Smooth muscle cell (in vitro differentiated cells): ENCODE results near the gene SLAMF6. TPM values are rescaled to one million over a fixed set of nuclear protein-coding genes. Genes with fewer than 3 reads are reported as not detected.

Source experiments
- DNase-seq: peaks from one replicate; lab custom pipeline; 2025; ENCODE audit not compliant: unreplicated experiment; lab: John Stamatoyannopoulos, UW
- H2AFZ ChIP-seq: fragments of 200-600 bp; sonication (generic); 2 replicates; pipeline ENCODE4 v1.6.0; 2016; ENCODE audit warnings: antibody characterized with exemption, low read depth, mild to moderate bottlenecking
- H3F3A ChIP-seq: fragments of 200-600 bp; sonication (generic); 2 replicates; pipeline ENCODE4 v1.6.0; 2017; ENCODE audit warnings: antibody characterized with exemption, low read depth
- H3K27ac ChIP-seq: fragments of 200-600 bp; sonication (generic); 2 replicates; pipeline ENCODE4 v1.5.1; 2016; ENCODE audit warnings: low read depth, mild to moderate bottlenecking
- H3K27me3 ChIP-seq: fragments of 200-600 bp; sonication (generic); 2 replicates; pipeline ENCODE4 v1.6.1; 2016; ENCODE audit warnings: low read depth, mild to moderate bottlenecking
- H3K36me3 ChIP-seq: fragments of 200-600 bp; sonication (generic); 2 replicates; pipeline ENCODE4 v1.5.1; 2016; ENCODE audit warnings: low read depth
- H3K4me1 ChIP-seq: fragments of 200-600 bp; sonication (generic); 2 replicates; pipeline ENCODE4 v1.5.1; 2016; ENCODE audit warnings: low read depth
- H3K4me2 ChIP-seq: fragments of 200-600 bp; sonication (generic); 2 replicates; pipeline ENCODE4 v1.6.0; 2016; ENCODE audit warnings: mild to moderate bottlenecking
- H3K4me3 ChIP-seq: fragments of 200-600 bp; sonication (generic); 2 replicates; pipeline ENCODE4 v1.5.1; 2016; ENCODE audit warnings: mild to moderate bottlenecking
- H3K79me2 ChIP-seq: fragments of 200-600 bp; sonication (generic); 2 replicates; pipeline ENCODE4 v1.6.0; 2016; ENCODE audit warnings: low read depth, mild to moderate bottlenecking
- H3K9ac ChIP-seq: fragments of 200-600 bp; sonication (generic); 2 replicates; pipeline ENCODE4 v1.6.0; 2016; ENCODE audit warnings: low read depth
- H3K9me3 ChIP-seq: fragments of 200-600 bp; sonication (generic); replicated peaks from 2 replicates; pipeline ENCODE4 v1.5.1; 2016; ENCODE audit warnings: low read depth
- H4K20me1 ChIP-seq: fragments of 200-600 bp; sonication (generic); 2 replicates; pipeline ENCODE4 v1.6.0; 2016; ENCODE audit warnings: low read depth
- CTCF ChIP-seq: fragments of 200-600 bp; sonication (generic); IDR thresholded peaks from 2 replicates; pipeline ENCODE4 v1.5.1; 2017; ENCODE audit warnings: borderline replicate concordance, mild to moderate bottlenecking, antibody characterized with exemption; ENCODE audit not compliant: insufficient read depth, poor library complexity, severe bottlenecking
- WGBS: methylation state at CpG from one replicate; pipeline ENCODE4 v1.1.7; 2016; ENCODE audit warnings: low lambda C conversion rate; 5-methylcytosine and 5-hydroxymethylcytosine counted together
- polyA plus RNA-seq: library from polyadenylated mRNA; unstranded; fragments of >200 nt; fragmentation: Nextera tagmentation; extraction: Ambion mirVana; gene quantifications from 2 replicates; pipeline ENCODE4 v1.2.1, GENCODE V29; 2016
- total RNA-seq: library from RNA; depleted of rRNA; stranded (reverse); fragments of >200 nt; gene quantifications from 2 replicates; pipeline ENCODE4 v1.2.3, GENCODE V29; 2014

Gene SLAMF6
- total and polyA plus RNA-seq, 2 experiments from 2014 or later: not detected

- Histone ChIP-seq H2AFZ (no peak overlapping the region), H3K9me3 (no peaks in the 10 kb centered on the region), H3F3A (no peaks in the 10 kb centered on the region), H4K20me1 (no peaks in the 10 kb centered on the region), H3K4me2 (no peak overlapping the region), H3K36me3 (no peaks in the 10 kb centered on the region), H3K4me1 (no peaks in the 10 kb centered on the region), H3K4me3 (no peak overlapping the region), H3K79me2 (no peaks in the 10 kb centered on the region), H3K9ac (no peak overlapping the region), H3K27ac (no peak overlapping the region), H3K27me3 (no peaks in the 10 kb centered on the region)
- TF ChIP-seq CTCF: no peak
- WGBS: 72% methylated on average over 4 of the region's 4 CpGs
- DNase-seq: no peak
Observed at GRCh38 chr1:160437432-160438316, 85.4 kb downstream of the SLAMF6 start.

DNA sequence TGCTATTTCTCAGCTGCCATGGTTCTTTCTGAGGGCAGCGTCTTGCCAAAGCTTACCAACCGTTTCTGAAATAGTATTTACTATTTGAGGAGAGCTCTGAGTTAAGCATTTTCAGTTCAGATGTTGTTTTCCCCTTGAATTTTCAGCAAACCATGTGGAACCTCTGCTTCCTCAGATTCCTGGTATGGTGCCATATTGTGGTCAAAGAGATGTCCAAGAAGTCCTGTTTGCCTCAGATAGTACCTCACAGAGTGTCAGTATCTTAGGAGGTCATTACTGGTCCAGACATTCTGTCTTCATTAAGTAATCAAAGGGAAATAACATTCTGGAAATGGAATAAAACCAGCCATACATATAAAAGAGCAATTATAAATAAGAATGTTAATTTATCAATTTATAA lies 86.1 kb downstream of the SLAMF6 start:
- H3K79me2 ChIP-seq: no peaks in the 10 kb centered on the region
- H3K4me2 ChIP-seq: no peak overlapping the region
- no peak overlapping the region for H3K9ac ChIP-seq
- no peak overlapping the region for H3K4me3 ChIP-seq
- no peaks in the 10 kb centered on the region for H3K36me3 ChIP-seq
- TF ChIP-seq CTCF: no peak
- no peaks in the 10 kb centered on the region for H3F3A ChIP-seq
- 87% methylated on average over 2 of the region's 2 CpGs for WGBS
- H3K4me1 ChIP-seq: no peaks in the 10 kb centered on the region
- DNase-seq: no peak
- H3K9me3 ChIP-seq: no peaks in the 10 kb centered on the region
- H3K27ac ChIP-seq: no peak overlapping the region
- no peaks in the 10 kb centered on the region for H3K27me3 ChIP-seq
- no peak overlapping the region for H2AFZ ChIP-seq
- no peaks in the 10 kb centered on the region for H4K20me1 ChIP-seq

Other genes with a start within 250 kb of the SLAMF6 start
- 40.2 and 47.1 TPM in 2 replicates for gene PEX19, start 238.1 kb downstream of the SLAMF6 start, total RNA-seq
- 29.2 and 34.5 TPM in 2 replicates for gene PEX19, start 238.1 kb downstream of the SLAMF6 start, polyA plus RNA-seq
- gene COPA, start 180.0 kb downstream of the SLAMF6 start, total RNA-seq: 171 and 197 TPM in 2 replicates
- gene COPA, start 180.0 kb downstream of the SLAMF6 start, polyA plus RNA-seq: 182 and 196 TPM in 2 replicates
- 67.4 and 73.4 TPM in 2 replicates for gene NCSTN, start 179.9 kb downstream of the SLAMF6 start, total RNA-seq
- 67.6 and 81.4 TPM in 2 replicates for gene NCSTN, start 179.9 kb downstream of the SLAMF6 start, polyA plus RNA-seq
- gene NHLH1, start 156.2 kb downstream of the SLAMF6 start, total RNA-seq: 0.99 TPM in 1 of 2 replicates, not detected in the other
- gene NHLH1, start 156.2 kb downstream of the SLAMF6 start, polyA plus RNA-seq: 0.27 and 0.46 TPM in 2 replicates
- gene VANGL2, start 122.7 kb downstream of the SLAMF6 start, total RNA-seq: 12.2 and 12.6 TPM in 2 replicates
- gene VANGL2, start 122.7 kb downstream of the SLAMF6 start, polyA plus RNA-seq: 7.1 and 8.3 TPM in 2 replicates
- gene CD84, start 56.2 kb upstream of the SLAMF6 start, total RNA-seq: not detected in 2 replicates
- gene CD84, start 56.2 kb upstream of the SLAMF6 start, polyA plus RNA-seq: not detected in 2 replicates
- gene SLAMF1, start 123.8 kb upstream of the SLAMF6 start, total RNA-seq: not detected in 2 replicates
- not detected in 2 replicates for gene SLAMF1, start 123.8 kb upstream of the SLAMF6 start, polyA plus RNA-seq
- gene CD48, start 188.6 kb upstream of the SLAMF6 start, total RNA-seq: not detected in 2 replicates
- 0.37 TPM in 1 of 2 replicates, not detected in the other for gene CD48, start 188.6 kb upstream of the SLAMF6 start, polyA plus RNA-seq
- gene SLAMF7, start 216.0 kb upstream of the SLAMF6 start, total RNA-seq: not detected in 2 replicates
- gene SLAMF7, start 216.0 kb upstream of the SLAMF6 start, polyA plus RNA-seq: 0.38 TPM in 1 of 2 replicates, not detected in the other